CD14-positive monocyte (primary cell): Measurements from ENCODE around the gene PRMT2. TPM values are rescaled to one million over a fixed set of nuclear protein-coding genes. Genes with fewer than 3 reads are reported as not detected.
"Not testable (repeated sequence)": the region's sequence is repeated elsewhere in the genome, so short reads cannot be mapped to it uniquely, and the experiment has no call there.

Experiments
- DNase-seq, 3 donors: peaks; one replicate each; pipeline ENCODE4 v3.0.0-alpha.2; 2011 to 2022
- H2AFZ ChIP-seq: 2 replicates; pipeline ENCODE4 v1.6.0; 2012; ENCODE audit warnings: mild to moderate bottlenecking, low read depth, low read length, inconsistent platforms; ENCODE audit not compliant: insufficient read depth, poor library complexity, severe bottlenecking
- H3K27ac ChIP-seq, 2 donors: 1 replicate in 1 of 2; 2 replicates in 1 of 2; pipeline ENCODE4 v1.5.1; 2012 to 2013; ENCODE audit warnings: low read length in 2 of 2, control low read depth in 1 of 2, inconsistent platforms in 1 of 2, low read depth in 1 of 2, mild to moderate bottlenecking in 1 of 2
- H3K27me3 ChIP-seq, 2 donors: one replicate each; pipeline versions ENCODE4 v1.6.0 to v1.6.1; 2011 to 2013; ENCODE audit warnings: low read length in 2 of 2; ENCODE audit not compliant: control insufficient read depth in 2 of 2, insufficient read depth in 2 of 2
- H3K36me3 ChIP-seq, 2 donors: replicated peaks in 1 of 2; 1 replicate in 1 of 2; 2 replicates in 1 of 2; pipeline versions ENCODE4 v1.5.1 to v1.6.1; 2012 to 2013; ENCODE audit warnings: low read length in 2 of 2, control low read depth in 1 of 2, inconsistent platforms in 1 of 2, mild to moderate bottlenecking in 1 of 2; ENCODE audit not compliant: insufficient read depth in 2 of 2, control insufficient read depth in 1 of 2
- H3K4me1 ChIP-seq, 2 donors: 1 replicate in 1 of 2; 2 replicates in 1 of 2; pipeline versions ENCODE4 v1.5.1 to v1.6.1; 2012 to 2013; ENCODE audit warnings: low read length in 2 of 2, control low read depth in 1 of 2, inconsistent platforms in 1 of 2, mild to moderate bottlenecking in 1 of 2, moderate library complexity in 1 of 2; ENCODE audit not compliant: insufficient read depth in 2 of 2, control insufficient read depth in 1 of 2
- H3K4me2 ChIP-seq: replicated peaks from 2 replicates; pipeline ENCODE3; 2012; ENCODE audit warnings: low read length, moderate library complexity, mild to moderate bottlenecking; ENCODE audit not compliant: poor library complexity, severe bottlenecking; ENCODE audit errors: extremely low read depth
- H3K4me3 ChIP-seq, 3 experiments: fragments of 200-600 bp in 1 of 3; sonication (generic) in 1 of 3; replicated peaks in 1 of 3; 1 replicate in 2 of 3; 2 replicates in 1 of 3; pipeline ENCODE4 v1.5.1; 2011 to 2013; ENCODE audit warnings: low read length in 3 of 3, mild to moderate bottlenecking in 3 of 3, control low read depth in 2 of 3, low read depth in 2 of 3, inconsistent platforms in 1 of 3, moderate library complexity in 1 of 3
- H3K79me2 ChIP-seq: 2 replicates; pipeline ENCODE4 v1.6.0; 2012; ENCODE audit warnings: mild to moderate bottlenecking, control low read depth, inconsistent platforms, low read length, moderate library complexity; ENCODE audit not compliant: insufficient read depth
- H3K9ac ChIP-seq: 2 replicates; pipeline ENCODE4 v1.6.0; 2017; ENCODE audit warnings: low read length, mild to moderate bottlenecking; ENCODE audit not compliant: insufficient read depth, poor library complexity, severe bottlenecking
- H3K9me3 ChIP-seq, 2 donors: replicated peaks in 1 of 2; 1 replicate in 1 of 2; 2 replicates in 1 of 2; pipeline versions ENCODE4 v1.5.1 to v1.6.1; 2012 to 2013; ENCODE audit warnings: low read length in 2 of 2, control low read depth in 1 of 2; ENCODE audit not compliant: control insufficient read depth in 1 of 2, insufficient read depth in 1 of 2
- H4K20me1 ChIP-seq: 2 replicates; pipeline ENCODE4 v1.6.0; 2012; ENCODE audit warnings: mild to moderate bottlenecking, low read length, control low read depth, moderate library complexity; ENCODE audit not compliant: insufficient read depth
- H3K27ac Mint-ChIP-seq, 7 donors: one replicate each; pipeline ENCODE4 v1.8.0; 2020; ENCODE audit warnings: mild to moderate bottlenecking in 7 of 7, mixed read lengths in 7 of 7, moderate library complexity in 6 of 7, inconsistent platforms in 2 of 7
- H3K27me3 Mint-ChIP-seq, 3 donors: one replicate each; pipeline ENCODE4 v1.8.0; 2021 to 2022; ENCODE audit warnings: low read depth in 3 of 3, mild to moderate bottlenecking in 3 of 3, mixed read lengths in 3 of 3, moderate library complexity in 3 of 3, inconsistent platforms in 1 of 3
- H3K36me3 Mint-ChIP-seq, 2 donors: one replicate each; pipeline ENCODE4 v1.8.0; 2020; ENCODE audit warnings: mixed read lengths in 2 of 2, inconsistent platforms in 1 of 2, mild to moderate bottlenecking in 1 of 2
- H3K4me1 Mint-ChIP-seq: one replicate; pipeline ENCODE4 v1.8.0; 2020; ENCODE audit warnings: mild to moderate bottlenecking, mixed read lengths
- H3K4me3 Mint-ChIP-seq, 2 donors: one replicate each; pipeline ENCODE4 v1.8.0; 2020; ENCODE audit warnings: mild to moderate bottlenecking in 2 of 2, mixed read lengths in 2 of 2, moderate library complexity in 1 of 2
- H3K9me3 Mint-ChIP-seq, 7 donors: one replicate each; pipeline ENCODE4 v1.8.0; 2020 to 2022; ENCODE audit warnings: mixed read lengths in 7 of 7, mild to moderate bottlenecking in 6 of 7, moderate library complexity in 6 of 7, inconsistent platforms in 2 of 7
- WGBS: methylation state at CpG from one replicate; pipeline ENCODE4 v1.1.5; 2013; ENCODE audit warnings: missing lambda C conversion rate; ENCODE audit not compliant: insufficient coverage; 5-methylcytosine and 5-hydroxymethylcytosine counted together
- intact Hi-C, 2 donors: fragments of 100-400 bp; cut with micrococcal nuclease; formaldehyde crosslinking; loops; one replicate each; pipeline versions ENCODE4 v1.15.0 to v1.15.1; 2023
- polyA plus RNA-seq, 3 donors: library from polyadenylated mRNA; depleted of rRNA in 1 of 3; unstranded in 2 of 3; stranded (reverse) in 1 of 3; fragments of 300-500 nt in 2 of 3; fragments of >200 nt in 1 of 3; fragmentation: Illumina TruSeq in 2 of 3; gene quantifications; 1 replicate in 2 of 3; 2 replicates in 1 of 3; pipeline ENCODE4 v1.2.3, GENCODE V29; 2012 to 2021
- TF ChIP-seq, protein P1 (sequence below): fragments of 200-600 bp; IDR thresholded peaks from one replicate; pipeline ENCODE4 v1.8.0; 2022; ENCODE audit warnings: antibody characterized with exemption, mild to moderate bottlenecking

The PRMT2 gene
- polyA plus RNA-seq, 3 donors = 71.5 to 106 (median 77.2) TPM

DNA sequence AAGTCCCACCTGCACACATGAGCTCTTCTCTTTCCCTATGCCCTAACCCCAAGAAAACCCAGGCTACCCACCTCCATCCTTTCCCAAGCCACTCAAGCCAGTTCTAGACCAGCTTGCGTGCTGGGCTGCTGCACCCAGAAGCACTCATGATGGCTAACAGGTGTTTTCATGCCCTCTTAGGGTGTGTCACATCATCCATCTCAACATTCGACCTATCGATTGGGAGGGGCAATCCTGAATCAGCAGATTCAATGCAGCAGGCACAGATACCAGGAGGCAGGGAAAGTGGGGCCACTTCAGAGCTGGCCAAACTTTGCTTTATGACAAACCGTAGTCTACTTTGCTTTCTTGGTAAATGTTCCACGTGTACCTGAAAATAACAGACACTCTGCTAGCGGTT, 6.6 kb upstream of the PRMT2 start:
- no peak overlapping the region for H3K4me3 ChIP-seq
- no peaks in the 10 kb centered on the region for H3K36me3 ChIP-seq
- H3K27me3 ChIP-seq = no peaks in the 10 kb centered on the region
- H4K20me1 ChIP-seq = no peaks in the 10 kb centered on the region
- no peak overlapping the region for H3K9ac ChIP-seq
- H3K27ac ChIP-seq = no peak overlapping the region
- peaks cover 10 to 17% of the 10 kb centered on the region in 2 donors for H3K4me1 ChIP-seq
- peaks cover 0 to 4% (median 2%) of the 10 kb centered on the region in 3 donors for H3K27me3 Mint-ChIP-seq
- no peak overlapping the region for H3K4me2 ChIP-seq
- peaks cover 3 to 12% of the 10 kb centered on the region in 2 donors for H3K36me3 Mint-ChIP-seq
- H3K9me3 ChIP-seq = peaks cover 9 to 18% of the 10 kb centered on the region in 2 donors
- WGBS = 96% methylated on average over 4 of the region's 6 CpGs
- no peak overlapping the region for H2AFZ ChIP-seq
- no peak overlapping the region for H3K4me3 Mint-ChIP-seq
- DNase-seq = no peak
- H3K9me3 Mint-ChIP-seq = peaks cover 12 to 27% (median 25%) of the 10 kb centered on the region in 7 donors
- peaks cover 17% of the 10 kb centered on the region for H3K4me1 Mint-ChIP-seq
- TF ChIP-seq, protein P1, sequence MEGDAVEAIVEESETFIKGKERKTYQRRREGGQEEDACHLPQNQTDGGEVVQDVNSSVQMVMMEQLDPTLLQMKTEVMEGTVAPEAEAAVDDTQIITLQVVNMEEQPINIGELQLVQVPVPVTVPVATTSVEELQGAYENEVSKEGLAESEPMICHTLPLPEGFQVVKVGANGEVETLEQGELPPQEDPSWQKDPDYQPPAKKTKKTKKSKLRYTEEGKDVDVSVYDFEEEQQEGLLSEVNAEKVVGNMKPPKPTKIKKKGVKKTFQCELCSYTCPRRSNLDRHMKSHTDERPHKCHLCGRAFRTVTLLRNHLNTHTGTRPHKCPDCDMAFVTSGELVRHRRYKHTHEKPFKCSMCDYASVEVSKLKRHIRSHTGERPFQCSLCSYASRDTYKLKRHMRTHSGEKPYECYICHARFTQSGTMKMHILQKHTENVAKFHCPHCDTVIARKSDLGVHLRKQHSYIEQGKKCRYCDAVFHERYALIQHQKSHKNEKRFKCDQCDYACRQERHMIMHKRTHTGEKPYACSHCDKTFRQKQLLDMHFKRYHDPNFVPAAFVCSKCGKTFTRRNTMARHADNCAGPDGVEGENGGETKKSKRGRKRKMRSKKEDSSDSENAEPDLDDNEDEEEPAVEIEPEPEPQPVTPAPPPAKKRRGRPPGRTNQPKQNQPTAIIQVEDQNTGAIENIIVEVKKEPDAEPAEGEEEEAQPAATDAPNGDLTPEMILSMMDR = no peak
- intact Hi-C loops = no loop called here
- H3K79me2 ChIP-seq = no peaks in the 10 kb centered on the region
- H3K27ac Mint-ChIP-seq = peak overlapping the region in 1 of 7 donors; percentile 61

DNA sequence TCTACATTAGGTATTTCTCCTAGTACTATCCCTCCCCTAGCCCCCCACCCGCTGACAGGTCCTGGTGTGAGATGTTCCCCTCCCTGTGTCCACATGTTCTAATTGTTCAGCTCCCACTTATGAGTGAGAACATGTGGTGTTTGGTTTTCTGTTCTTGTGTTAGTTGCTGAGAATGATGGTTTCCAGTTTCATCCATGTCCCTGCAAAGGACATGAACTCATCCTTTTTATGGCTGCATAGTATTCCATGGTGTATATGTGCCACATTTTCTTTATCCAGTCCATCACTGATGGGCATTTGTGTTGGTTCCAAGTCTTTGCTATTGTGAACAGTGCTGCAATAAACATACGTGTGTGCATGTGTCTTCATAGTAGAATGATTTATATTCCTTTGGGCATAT, 4.6 kb upstream of the PRMT2 start:
- H3K27ac ChIP-seq, H3K4me3 Mint-ChIP-seq, H3K79me2 ChIP-seq, H3K36me3 Mint-ChIP-seq, intact Hi-C loops, H3K27ac Mint-ChIP-seq, H3K36me3 ChIP-seq, DNase-seq, H4K20me1 ChIP-seq, H3K4me3 ChIP-seq, H2AFZ ChIP-seq, H3K4me2 ChIP-seq, H3K27me3 Mint-ChIP-seq, H3K27me3 ChIP-seq, H3K9ac ChIP-seq: not testable (repeated sequence)
- peaks cover 8 to 20% (median 17%) of the 10 kb centered on the region in 7 donors for H3K9me3 Mint-ChIP-seq
- WGBS = 80% methylated on average over 1 of the region's 2 CpGs
- peaks cover 24% of the 10 kb centered on the region for H3K4me1 Mint-ChIP-seq
- peaks cover 3 to 11% of the 10 kb centered on the region in 2 donors for H3K9me3 ChIP-seq
- H3K4me1 ChIP-seq = peaks cover 19 to 25% of the 10 kb centered on the region in 2 donors
